ENCODE data around the gene WWOX. TPM values are rescaled to one million over a fixed set of nuclear protein-coding genes. Genes with fewer than 3 reads are reported as not detected.

The WWOX gene
- total and polyA plus RNA-seq, 2 of the 13 experiments (the other 11 are each of a cell fraction or from before 2014, with no cell fraction given): 9.1 to 37.4 TPM

DNA sequence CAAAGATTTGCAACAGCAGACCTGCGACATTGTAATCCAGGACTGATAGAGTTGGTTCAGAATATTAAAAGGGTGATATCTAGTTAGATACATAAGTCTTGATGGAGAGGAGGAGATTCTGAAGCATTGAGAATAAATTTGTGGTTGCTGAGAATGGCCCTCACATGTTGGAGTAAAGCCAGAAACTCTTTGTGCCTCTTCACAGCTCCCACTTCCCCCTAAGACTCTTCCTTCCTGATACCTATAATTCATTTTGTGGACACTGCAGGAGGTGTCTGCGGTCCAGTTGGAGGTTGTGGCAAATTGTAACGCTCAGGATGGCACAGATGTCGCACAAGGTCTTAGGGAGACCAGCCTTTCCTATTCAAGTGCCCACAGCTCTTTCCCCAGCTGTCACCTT, 17.5 kb downstream of the WWOX start:
- BruUV-seq (replicated peaks): no TSS peak
- DNase-seq (ENCODE audit: low spot score) (no peak), ATAC-seq (no peak), FAIRE-seq (no peak)
- no peak overlapping the region for H3K27ac ChIP-seq (ENCODE audit: extremely low read length, insufficient read depth, low read length)
- ChIA-PET CTCF (ENCODE audit: low intra/inter-chr PET ratio, low total read pairs) (no interaction called here), POLR2A (no interaction called here)
- H4K20me1 ChIP-seq (ENCODE audit: insufficient read depth, low read length): no peaks in the 10 kb centered on the region
- H3K36me3 ChIP-seq (replicated peaks in 1 of 2; ENCODE audit: control insufficient read depth in 1 of 2, insufficient read depth in 2 of 2, low read length in 2 of 2): peaks cover 9 to 38% of the 10 kb centered on the region in 2 experiments
- intact Hi-C loops (cut with micrococcal nuclease; ENCODE audit: unreplicated experiment): no loop called here
- no peaks in the 10 kb centered on the region for H3K27me3 ChIP-seq (ENCODE audit: control insufficient read depth in 1 of 2, insufficient read depth in 2 of 2, low read length in 2 of 2)
- H3K9ac ChIP-seq (ENCODE audit: insufficient read depth, low read depth, low read length): no peak overlapping the region
- in situ Hi-C loops (cut with HindIII; ENCODE audit: extremely low pct_ligation_motif_present, low pct_unique_long_range_greater_than_20kb): loop anchor here (25.0 kb wide), 1 partner anchor 645 kb away; no protein-coding TSS in a partner anchor
- no peaks in the 10 kb centered on the region for H3K9me3 ChIP-seq (ENCODE audit: low read length)
- no peak overlapping the region for H2AFZ ChIP-seq (ENCODE audit: low read length)
- 92% methylated on average over 4 of the region's 4 CpGs for WGBS (ENCODE audit: low lambda C conversion rate)
- H3K79me2 ChIP-seq (ENCODE audit: insufficient read depth, low read length): no peaks in the 10 kb centered on the region
- no peak overlapping the region for H3K4me2 ChIP-seq (ENCODE audit: low read depth, low read length)
- peaks cover 19% of the 10 kb centered on the region for H3K4me1 ChIP-seq (ENCODE audit: insufficient read depth, low read length)
- no peak overlapping the region for H3K4me3 ChIP-seq (replicated peaks in 1 of 3; ENCODE audit: insufficient read depth in 1 of 3, low read depth in 2 of 3, low read length in 3 of 3)
- TF ChIP-seq NFYC (CRISPR knock-in tag; IDR thresholded peaks at IDR 0.05) (no peak), ZNF781 (CRISPR knock-in tag; IDR thresholded peaks at IDR 0.05; ENCODE audit: borderline replicate concordance, not compliant biosample characterization) (no peak), ZNF577 (CRISPR knock-in tag; IDR thresholded peaks at IDR 0.05; ENCODE audit: borderline replicate concordance, low read depth) (no peak), CC2D1A (CRISPR knock-in tag; IDR thresholded peaks at IDR 0.05) (no peak), AGO2 (optimal IDR thresholded peaks at IDR 0.05; ENCODE audit: low read depth, low read length) (no peak), ZNF550 (CRISPR knock-in tag; IDR thresholded peaks at IDR 0.05; ENCODE audit: borderline replicate concordance) (no peak), ZSCAN21 (CRISPR knock-in tag; IDR thresholded peaks at IDR 0.05; ENCODE audit: borderline replicate concordance) (no peak), MEIS1 (CRISPR knock-in tag; IDR thresholded peaks at IDR 0.05; ENCODE audit: borderline replicate concordance) (no peak), ATAD3A (CRISPR knock-in tag; IDR thresholded peaks at IDR 0.05) (no peak), U2AF2 (IDR thresholded peaks at IDR 0.05; ENCODE audit: low read depth, low read length) (no peak), ZNF790 (CRISPR knock-in tag; IDR thresholded peaks at IDR 0.05; ENCODE audit: borderline replicate concordance) (no peak), IKZF4 (CRISPR knock-in tag; IDR thresholded peaks at IDR 0.05; ENCODE audit: borderline replicate concordance, low read depth, not compliant biosample characterization) (no peak)
- TF ChIP-seq, protein P1, sequence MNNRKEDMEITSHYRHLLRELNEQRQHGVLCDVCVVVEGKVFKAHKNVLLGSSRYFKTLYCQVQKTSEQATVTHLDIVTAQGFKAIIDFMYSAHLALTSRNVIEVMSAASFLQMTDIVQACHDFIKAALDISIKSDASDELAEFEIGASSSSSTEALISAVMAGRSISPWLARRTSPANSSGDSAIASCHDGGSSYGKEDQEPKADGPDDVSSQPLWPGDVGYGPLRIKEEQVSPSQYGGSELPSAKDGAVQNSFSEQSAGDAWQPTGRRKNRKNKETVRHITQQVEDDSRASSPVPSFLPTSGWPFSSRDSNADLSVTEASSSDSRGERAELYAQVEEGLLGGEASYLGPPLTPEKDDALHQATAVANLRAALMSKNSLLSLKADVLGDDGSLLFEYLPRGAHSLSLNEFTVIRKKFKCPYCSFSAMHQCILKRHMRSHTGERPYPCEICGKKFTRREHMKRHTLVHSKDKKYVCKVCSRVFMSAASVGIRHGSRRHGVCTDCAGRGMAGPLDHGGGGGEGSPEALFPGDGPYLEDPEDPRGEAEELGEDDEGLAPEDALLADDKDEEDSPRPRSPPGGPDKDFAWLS (CRISPR knock-in tag; IDR thresholded peaks at IDR 0.05; ENCODE audit: borderline replicate concordance): no peak
- TF ChIP-seq, protein P2, sequence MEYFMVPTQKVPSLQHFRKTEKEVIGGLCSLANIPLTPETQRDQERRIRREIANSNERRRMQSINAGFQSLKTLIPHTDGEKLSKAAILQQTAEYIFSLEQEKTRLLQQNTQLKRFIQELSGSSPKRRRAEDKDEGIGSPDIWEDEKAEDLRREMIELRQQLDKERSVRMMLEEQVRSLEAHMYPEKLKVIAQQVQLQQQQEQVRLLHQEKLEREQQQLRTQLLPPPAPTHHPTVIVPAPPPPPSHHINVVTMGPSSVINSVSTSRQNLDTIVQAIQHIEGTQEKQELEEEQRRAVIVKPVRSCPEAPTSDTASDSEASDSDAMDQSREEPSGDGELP (IDR thresholded peaks at IDR 0.05; ENCODE audit: borderline replicate concordance, low read depth): no peak
- TF ChIP-seq, protein P3, sequence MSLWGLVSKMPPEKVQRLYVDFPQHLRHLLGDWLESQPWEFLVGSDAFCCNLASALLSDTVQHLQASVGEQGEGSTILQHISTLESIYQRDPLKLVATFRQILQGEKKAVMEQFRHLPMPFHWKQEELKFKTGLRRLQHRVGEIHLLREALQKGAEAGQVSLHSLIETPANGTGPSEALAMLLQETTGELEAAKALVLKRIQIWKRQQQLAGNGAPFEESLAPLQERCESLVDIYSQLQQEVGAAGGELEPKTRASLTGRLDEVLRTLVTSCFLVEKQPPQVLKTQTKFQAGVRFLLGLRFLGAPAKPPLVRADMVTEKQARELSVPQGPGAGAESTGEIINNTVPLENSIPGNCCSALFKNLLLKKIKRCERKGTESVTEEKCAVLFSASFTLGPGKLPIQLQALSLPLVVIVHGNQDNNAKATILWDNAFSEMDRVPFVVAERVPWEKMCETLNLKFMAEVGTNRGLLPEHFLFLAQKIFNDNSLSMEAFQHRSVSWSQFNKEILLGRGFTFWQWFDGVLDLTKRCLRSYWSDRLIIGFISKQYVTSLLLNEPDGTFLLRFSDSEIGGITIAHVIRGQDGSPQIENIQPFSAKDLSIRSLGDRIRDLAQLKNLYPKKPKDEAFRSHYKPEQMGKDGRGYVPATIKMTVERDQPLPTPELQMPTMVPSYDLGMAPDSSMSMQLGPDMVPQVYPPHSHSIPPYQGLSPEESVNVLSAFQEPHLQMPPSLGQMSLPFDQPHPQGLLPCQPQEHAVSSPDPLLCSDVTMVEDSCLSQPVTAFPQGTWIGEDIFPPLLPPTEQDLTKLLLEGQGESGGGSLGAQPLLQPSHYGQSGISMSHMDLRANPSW (CRISPR knock-in tag; IDR thresholded peaks at IDR 0.05; ENCODE audit: borderline replicate concordance): no peak
- TF ChIP-seq, protein P4, sequence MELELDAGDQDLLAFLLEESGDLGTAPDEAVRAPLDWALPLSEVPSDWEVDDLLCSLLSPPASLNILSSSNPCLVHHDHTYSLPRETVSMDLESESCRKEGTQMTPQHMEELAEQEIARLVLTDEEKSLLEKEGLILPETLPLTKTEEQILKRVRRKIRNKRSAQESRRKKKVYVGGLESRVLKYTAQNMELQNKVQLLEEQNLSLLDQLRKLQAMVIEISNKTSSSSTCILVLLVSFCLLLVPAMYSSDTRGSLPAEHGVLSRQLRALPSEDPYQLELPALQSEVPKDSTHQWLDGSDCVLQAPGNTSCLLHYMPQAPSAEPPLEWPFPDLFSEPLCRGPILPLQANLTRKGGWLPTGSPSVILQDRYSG (CRISPR knock-in tag; IDR thresholded peaks at IDR 0.05): no peak
- TF ChIP-seq, protein P5, sequence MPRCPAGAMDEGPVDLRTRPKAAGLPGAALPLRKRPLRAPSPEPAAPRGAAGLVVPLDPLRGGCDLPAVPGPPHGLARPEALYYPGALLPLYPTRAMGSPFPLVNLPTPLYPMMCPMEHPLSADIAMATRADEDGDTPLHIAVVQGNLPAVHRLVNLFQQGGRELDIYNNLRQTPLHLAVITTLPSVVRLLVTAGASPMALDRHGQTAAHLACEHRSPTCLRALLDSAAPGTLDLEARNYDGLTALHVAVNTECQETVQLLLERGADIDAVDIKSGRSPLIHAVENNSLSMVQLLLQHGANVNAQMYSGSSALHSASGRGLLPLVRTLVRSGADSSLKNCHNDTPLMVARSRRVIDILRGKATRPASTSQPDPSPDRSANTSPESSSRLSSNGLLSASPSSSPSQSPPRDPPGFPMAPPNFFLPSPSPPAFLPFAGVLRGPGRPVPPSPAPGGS (CRISPR knock-in tag; IDR thresholded peaks at IDR 0.05): no peak
